Astrocyte (in vitro differentiated cells and primary cell): Measurements from ENCODE around the gene PCGF3. TPM values are rescaled to one million over a fixed set of nuclear protein-coding genes. Genes with fewer than 3 reads are reported as not detected.

ENCODE experiments used
- DNase-seq: peaks from one replicate; pipeline ENCODE4 v3.0.0-alpha.2; 2010; ENCODE audit warnings: low read depth
- FAIRE-seq: peaks from 2 replicates; lab custom pipeline; 2011; peaks lifted over from hg19 to GRCh38; lab: Jason Lieb, UNC
- H2AFZ ChIP-seq: 2 replicates; pipeline ENCODE4 v1.6.0; 2012; ENCODE audit warnings: low read depth, low read length, inconsistent platforms
- H3K27ac ChIP-seq: 2 replicates; pipeline ENCODE4 v1.5.1; 2011; ENCODE audit warnings: low read depth, low read length, inconsistent platforms
- H3K27me3 ChIP-seq: 2 replicates; pipeline ENCODE4 v1.6.0; 2011; ENCODE audit warnings: low read length, inconsistent platforms; ENCODE audit not compliant: insufficient read depth
- H3K36me3 ChIP-seq: 2 replicates; pipeline ENCODE4 v1.5.1; 2011; ENCODE audit warnings: low read length, inconsistent platforms; ENCODE audit not compliant: insufficient read depth
- H3K4me1 ChIP-seq: 2 replicates; pipeline ENCODE4 v1.5.1; 2011; ENCODE audit warnings: low read length, inconsistent platforms; ENCODE audit not compliant: insufficient read depth
- H3K4me2 ChIP-seq: 2 replicates; pipeline ENCODE4 v1.6.0; 2012; ENCODE audit warnings: low read length, inconsistent platforms
- H3K4me3 ChIP-seq: 2 replicates; pipeline ENCODE4 v1.5.1; 2011; ENCODE audit warnings: low read depth, mild to moderate bottlenecking, low read length, inconsistent platforms; ENCODE audit not compliant: insufficient read depth
- H3K79me2 ChIP-seq: 2 replicates; pipeline ENCODE4 v1.6.0; 2012; ENCODE audit warnings: mild to moderate bottlenecking, low read length, inconsistent platforms; ENCODE audit not compliant: insufficient read depth
- H3K9ac ChIP-seq: 2 replicates; pipeline ENCODE4 v1.6.0; 2012; ENCODE audit warnings: mild to moderate bottlenecking, low read length, inconsistent platforms
- H3K9me3 ChIP-seq: 2 replicates; pipeline ENCODE4 v1.5.1; 2012; ENCODE audit warnings: low read depth, mild to moderate bottlenecking, low read length, inconsistent platforms; ENCODE audit not compliant: insufficient read depth
- H4K20me1 ChIP-seq: 2 replicates; pipeline ENCODE4 v1.6.0; 2012; ENCODE audit warnings: low read length, inconsistent platforms; ENCODE audit not compliant: insufficient read depth
- H3K27ac Mint-ChIP-seq: one replicate; pipeline ENCODE4 v1.8.0; 2021; ENCODE audit warnings: mild to moderate bottlenecking, mixed read lengths; ENCODE audit not compliant: unreplicated experiment
- H3K27me3 Mint-ChIP-seq: one replicate; pipeline ENCODE4 v1.8.0; 2021; ENCODE audit warnings: low read depth, mixed read lengths; ENCODE audit not compliant: unreplicated experiment
- H3K36me3 Mint-ChIP-seq: one replicate; pipeline ENCODE4 v1.8.0; 2021; ENCODE audit warnings: low read depth, mixed read lengths; ENCODE audit not compliant: unreplicated experiment
- H3K4me1 Mint-ChIP-seq: one replicate; pipeline ENCODE4 v1.8.0; 2021; ENCODE audit warnings: low read depth, mixed read lengths; ENCODE audit not compliant: unreplicated experiment
- H3K4me3 Mint-ChIP-seq: one replicate; pipeline ENCODE4 v1.8.0; 2021; ENCODE audit warnings: mild to moderate bottlenecking, moderate library complexity, mixed read lengths; ENCODE audit not compliant: unreplicated experiment
- H3K9me3 Mint-ChIP-seq: one replicate; pipeline ENCODE4 v1.8.0; 2021; ENCODE audit warnings: mild to moderate bottlenecking, mixed read lengths; ENCODE audit not compliant: unreplicated experiment
- EZH2 ChIP-seq: IDR thresholded peaks from 2 replicates; pipeline ENCODE4 v1.6.1; 2012; ENCODE audit warnings: mild to moderate bottlenecking, low read length, inconsistent platforms; ENCODE audit not compliant: insufficient read depth
- total RNA-seq: library from RNA; stranded (reverse); gene quantifications from 2 replicates; pipeline ENCODE4 v1.2.1, GENCODE V29; 2021
- TF ChIP-seq, protein P1 (sequence below): IDR thresholded peaks from 2 replicates; pipeline ENCODE4 v1.5.1; 2011; ENCODE audit warnings: low read depth, mild to moderate bottlenecking, inconsistent platforms, low read length, moderate library complexity; ENCODE audit not compliant: insufficient read depth

Gene PCGF3
- total RNA-seq, 1 donor from 2014 or later: 65.7 TPM

DNA sequence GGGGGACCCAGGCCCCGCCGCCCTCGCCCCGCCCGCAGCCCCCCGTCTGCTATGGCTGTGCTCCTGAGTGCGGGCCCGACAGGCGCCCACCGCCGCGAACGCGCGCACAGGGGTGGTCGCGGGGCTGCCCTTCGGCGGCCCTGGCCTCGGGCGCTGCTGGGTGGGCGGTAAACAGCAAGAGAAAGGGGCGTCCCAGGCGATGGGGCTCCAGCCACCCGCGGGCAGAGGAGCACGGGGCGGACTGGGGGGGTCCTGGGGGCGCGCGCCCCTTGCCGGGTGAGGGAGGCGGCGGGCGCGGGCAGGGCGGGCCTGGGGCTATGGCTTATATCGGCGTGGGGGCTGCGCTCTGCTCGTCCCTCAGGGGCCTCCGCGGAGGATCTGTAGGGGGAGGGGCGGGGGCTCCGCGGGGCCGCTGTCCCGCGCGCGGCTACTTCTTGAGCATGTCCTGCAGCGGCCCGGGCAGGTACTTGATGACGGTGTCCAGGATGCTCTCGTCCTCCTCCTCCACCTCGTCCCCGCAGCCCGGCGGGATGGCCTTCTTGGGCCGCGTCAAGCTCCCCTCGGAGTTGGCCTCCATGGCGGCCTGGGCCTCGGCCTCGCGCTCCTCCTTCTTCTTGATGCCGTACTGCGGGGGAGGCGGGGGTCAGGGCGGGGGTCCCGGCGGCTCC, 80.6 kb downstream of the PCGF3 start:
- Histone ChIP-seq H3K36me3 (no peaks in the 10 kb centered on the region), H4K20me1 (no peaks in the 10 kb centered on the region), H3K27me3 (peaks cover 27% of the 10 kb centered on the region), H3K4me3 (no peak overlapping the region), H3K79me2 (peaks cover 5% of the 10 kb centered on the region), H3K9ac (no peak overlapping the region), H3K4me1 (peaks cover 7% of the 10 kb centered on the region), H3K9me3 (no peaks in the 10 kb centered on the region), H3K27ac (no peak overlapping the region), H3K4me2 (peak overlapping the region; percentile 26), H2AFZ (no peak overlapping the region)
- DNase-seq (no peak), FAIRE-seq (no peak)
- H3K9me3 Mint-ChIP-seq: no peaks in the 10 kb centered on the region
- peak; percentile 72 for TF ChIP-seq EZH2
- TF ChIP-seq, protein P1, sequence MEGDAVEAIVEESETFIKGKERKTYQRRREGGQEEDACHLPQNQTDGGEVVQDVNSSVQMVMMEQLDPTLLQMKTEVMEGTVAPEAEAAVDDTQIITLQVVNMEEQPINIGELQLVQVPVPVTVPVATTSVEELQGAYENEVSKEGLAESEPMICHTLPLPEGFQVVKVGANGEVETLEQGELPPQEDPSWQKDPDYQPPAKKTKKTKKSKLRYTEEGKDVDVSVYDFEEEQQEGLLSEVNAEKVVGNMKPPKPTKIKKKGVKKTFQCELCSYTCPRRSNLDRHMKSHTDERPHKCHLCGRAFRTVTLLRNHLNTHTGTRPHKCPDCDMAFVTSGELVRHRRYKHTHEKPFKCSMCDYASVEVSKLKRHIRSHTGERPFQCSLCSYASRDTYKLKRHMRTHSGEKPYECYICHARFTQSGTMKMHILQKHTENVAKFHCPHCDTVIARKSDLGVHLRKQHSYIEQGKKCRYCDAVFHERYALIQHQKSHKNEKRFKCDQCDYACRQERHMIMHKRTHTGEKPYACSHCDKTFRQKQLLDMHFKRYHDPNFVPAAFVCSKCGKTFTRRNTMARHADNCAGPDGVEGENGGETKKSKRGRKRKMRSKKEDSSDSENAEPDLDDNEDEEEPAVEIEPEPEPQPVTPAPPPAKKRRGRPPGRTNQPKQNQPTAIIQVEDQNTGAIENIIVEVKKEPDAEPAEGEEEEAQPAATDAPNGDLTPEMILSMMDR: no peak
- peaks cover 40% of the 10 kb centered on the region for H3K27me3 Mint-ChIP-seq
- H3K36me3 Mint-ChIP-seq: peaks cover 3% of the 10 kb centered on the region
- peaks cover 1% of the 10 kb centered on the region for H3K4me1 Mint-ChIP-seq
- H3K4me3 Mint-ChIP-seq: no peak overlapping the region
- H3K27ac Mint-ChIP-seq: no peak overlapping the region

DNA sequence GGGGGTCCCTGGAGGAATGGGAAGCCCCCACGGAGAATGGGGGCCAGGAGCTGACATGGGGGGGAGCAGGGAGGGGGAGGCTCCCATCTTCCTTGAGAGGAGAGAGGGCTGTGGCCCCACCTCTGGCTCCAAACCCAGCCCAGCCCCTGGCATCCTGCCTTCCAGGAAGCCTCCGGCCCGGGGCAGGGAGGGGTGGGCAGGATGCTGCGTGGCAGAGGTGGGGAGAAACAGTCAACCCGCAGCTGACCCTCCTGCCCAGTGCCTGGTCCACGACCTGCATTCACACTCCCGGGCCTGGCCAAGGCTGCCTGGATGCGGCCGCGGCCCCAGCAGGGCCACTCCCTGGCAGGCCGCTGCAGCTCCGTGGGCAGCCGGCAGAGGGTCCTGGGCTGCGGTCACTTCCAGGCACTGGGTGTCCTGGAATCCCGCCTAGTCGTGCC, 81.2 kb downstream of the PCGF3 start:
- Histone ChIP-seq H3K79me2 (no peaks in the 10 kb centered on the region), H3K4me3 (no peak overlapping the region), H2AFZ (no peak overlapping the region), H3K4me1 (peaks cover 7% of the 10 kb centered on the region), H3K27ac (no peak overlapping the region), H3K27me3 (peaks cover 31% of the 10 kb centered on the region), H4K20me1 (no peaks in the 10 kb centered on the region), H3K4me2 (no peak overlapping the region), H3K36me3 (no peaks in the 10 kb centered on the region), H3K9ac (no peak overlapping the region), H3K9me3 (no peaks in the 10 kb centered on the region)
- no peak for FAIRE-seq
- Mint-ChIP-seq H3K4me1 (peaks cover 1% of the 10 kb centered on the region), H3K4me3 (no peak overlapping the region), H3K36me3 (peaks cover 3% of the 10 kb centered on the region), H3K27me3 (peaks cover 40% of the 10 kb centered on the region), H3K9me3 (no peaks in the 10 kb centered on the region), H3K27ac (no peak overlapping the region)
- TF ChIP-seq EZH2: peak; percentile 24
- TF ChIP-seq, protein P1: no peak
- no peak for DNase-seq

DNA sequence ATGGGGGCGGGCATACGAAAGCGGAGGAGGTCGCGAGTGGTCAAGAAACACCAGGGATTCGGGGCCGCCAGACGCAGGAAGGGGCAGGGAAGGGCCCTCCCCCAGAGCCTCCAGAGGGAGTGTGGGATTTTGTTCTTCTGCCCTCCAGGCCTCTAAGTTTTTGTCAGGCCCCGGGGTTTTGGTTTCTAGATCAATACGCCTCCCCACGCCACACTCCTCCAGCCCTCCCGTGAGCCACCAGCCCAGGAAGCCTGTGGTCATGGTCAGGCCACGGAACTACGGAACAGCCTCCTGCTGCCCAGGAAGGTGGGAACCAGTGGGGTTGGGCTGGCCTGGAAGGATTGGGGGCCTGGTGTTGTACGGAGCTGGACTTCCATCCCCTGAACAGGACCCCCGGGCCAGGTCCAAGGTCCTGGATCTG, 81.9 kb downstream of the PCGF3 start:
- FAIRE-seq: no peak
- Histone ChIP-seq H3K9me3 (no peaks in the 10 kb centered on the region), H3K4me3 (no peak overlapping the region), H3K36me3 (no peaks in the 10 kb centered on the region), H2AFZ (no peak overlapping the region), H4K20me1 (no peaks in the 10 kb centered on the region), H3K4me2 (no peak overlapping the region), H3K27ac (no peak overlapping the region), H3K79me2 (no peaks in the 10 kb centered on the region), H3K9ac (no peak overlapping the region), H3K4me1 (peaks cover under 1% of the 10 kb centered on the region), H3K27me3 (peaks cover 32% of the 10 kb centered on the region)
- Mint-ChIP-seq H3K27ac (no peak overlapping the region), H3K36me3 (peaks cover 3% of the 10 kb centered on the region), H3K27me3 (peaks cover 42% of the 10 kb centered on the region), H3K9me3 (no peaks in the 10 kb centered on the region), H3K4me1 (peaks cover 1% of the 10 kb centered on the region), H3K4me3 (no peak overlapping the region)
- TF ChIP-seq, protein P1: no peak
- no peak for TF ChIP-seq EZH2
- DNase-seq: no peak
